Mammary epithelial cell (primary cell): ENCODE data around the gene DLG5.

Experiments
- EZH2 ChIP-seq: IDR thresholded peaks from 2 replicates; pipeline ENCODE4 v1.6.1; 2012; ENCODE audit warnings: low read length, inconsistent platforms, borderline replicate concordance
- TF ChIP-seq, protein P1 (sequence below), 2 donors: IDR thresholded peaks in 1 of 2; conservative IDR thresholded peaks in 1 of 2; 2 replicates each; pipeline ENCODE4 v1.5.1; 2011 to 2012; ENCODE audit warnings: inconsistent platforms in 2 of 2, low read length in 2 of 2, mild to moderate bottlenecking in 2 of 2, control low read depth in 1 of 2, low read depth in 1 of 2; ENCODE audit not compliant: insufficient read depth in 1 of 2; ENCODE audit errors: extremely low read depth in 1 of 2

DNA sequence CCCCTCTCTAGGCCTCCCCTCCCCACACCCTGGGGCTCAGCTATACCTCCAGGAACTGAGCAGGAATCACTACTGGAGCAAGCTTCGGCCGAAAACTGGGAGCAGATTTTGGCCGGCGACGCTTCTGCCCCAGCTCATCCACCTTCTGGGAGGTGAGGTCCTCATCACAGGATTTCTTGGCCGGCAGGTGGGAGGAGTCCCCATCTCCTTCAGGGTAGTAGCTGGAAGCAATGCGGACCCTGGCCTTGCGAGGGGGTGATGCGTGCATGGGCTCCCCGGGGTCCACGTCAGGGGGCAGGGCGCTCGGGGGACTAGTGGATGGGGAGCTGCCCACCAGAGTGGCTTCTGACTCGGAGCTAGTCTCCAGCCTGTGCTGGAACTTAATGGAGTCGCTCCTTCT, 105.5 kb downstream of the DLG5 start:
- TF ChIP-seq, protein P1, sequence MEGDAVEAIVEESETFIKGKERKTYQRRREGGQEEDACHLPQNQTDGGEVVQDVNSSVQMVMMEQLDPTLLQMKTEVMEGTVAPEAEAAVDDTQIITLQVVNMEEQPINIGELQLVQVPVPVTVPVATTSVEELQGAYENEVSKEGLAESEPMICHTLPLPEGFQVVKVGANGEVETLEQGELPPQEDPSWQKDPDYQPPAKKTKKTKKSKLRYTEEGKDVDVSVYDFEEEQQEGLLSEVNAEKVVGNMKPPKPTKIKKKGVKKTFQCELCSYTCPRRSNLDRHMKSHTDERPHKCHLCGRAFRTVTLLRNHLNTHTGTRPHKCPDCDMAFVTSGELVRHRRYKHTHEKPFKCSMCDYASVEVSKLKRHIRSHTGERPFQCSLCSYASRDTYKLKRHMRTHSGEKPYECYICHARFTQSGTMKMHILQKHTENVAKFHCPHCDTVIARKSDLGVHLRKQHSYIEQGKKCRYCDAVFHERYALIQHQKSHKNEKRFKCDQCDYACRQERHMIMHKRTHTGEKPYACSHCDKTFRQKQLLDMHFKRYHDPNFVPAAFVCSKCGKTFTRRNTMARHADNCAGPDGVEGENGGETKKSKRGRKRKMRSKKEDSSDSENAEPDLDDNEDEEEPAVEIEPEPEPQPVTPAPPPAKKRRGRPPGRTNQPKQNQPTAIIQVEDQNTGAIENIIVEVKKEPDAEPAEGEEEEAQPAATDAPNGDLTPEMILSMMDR (conservative IDR thresholded peaks at IDR 0.05 in 1 of 2, IDR thresholded peaks at IDR 0.05 in 1 of 2; ENCODE audit: extremely low read depth in 1 of 2, insufficient read depth in 1 of 2, low read depth in 1 of 2, low read length in 2 of 2) = no peak
- TF ChIP-seq EZH2 = no peak
